ENCODE data around the gene CYB5D1.

DNA sequence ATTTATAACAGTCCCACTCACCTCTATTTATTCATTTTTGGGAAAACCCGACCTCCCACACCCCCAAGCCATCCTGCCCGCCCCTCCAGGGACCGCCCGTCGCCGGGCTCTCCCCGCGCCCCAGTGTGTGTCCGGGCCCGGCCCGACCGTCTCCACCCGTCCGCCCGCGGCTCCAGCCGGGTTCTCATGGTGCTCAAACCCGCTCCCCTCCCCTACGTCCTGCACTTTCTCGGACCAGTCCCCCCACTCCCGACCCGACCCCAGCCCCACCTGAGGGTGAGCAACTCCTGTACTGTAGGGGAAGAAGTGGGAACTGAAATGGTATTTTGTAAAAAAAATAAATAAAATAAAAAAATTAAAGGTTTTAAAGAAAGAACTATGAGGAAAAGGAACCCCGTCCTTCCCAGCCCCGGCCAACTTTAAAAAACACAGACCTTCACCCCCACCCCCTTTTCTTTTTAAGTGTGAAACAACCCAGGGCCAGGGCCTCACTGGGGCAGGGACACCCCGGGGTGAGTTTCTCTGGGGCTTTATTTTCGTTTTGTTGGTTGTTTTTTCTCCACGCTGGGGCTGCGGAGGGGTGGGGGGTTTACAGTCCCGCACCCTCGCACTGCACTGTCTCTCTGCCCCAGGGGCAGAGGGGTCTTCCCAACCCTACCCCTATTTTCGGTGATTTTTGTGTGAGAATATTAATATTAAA, 3.6 kb upstream of the CYB5D1 start:
- TF ChIP-seq, protein P1, sequence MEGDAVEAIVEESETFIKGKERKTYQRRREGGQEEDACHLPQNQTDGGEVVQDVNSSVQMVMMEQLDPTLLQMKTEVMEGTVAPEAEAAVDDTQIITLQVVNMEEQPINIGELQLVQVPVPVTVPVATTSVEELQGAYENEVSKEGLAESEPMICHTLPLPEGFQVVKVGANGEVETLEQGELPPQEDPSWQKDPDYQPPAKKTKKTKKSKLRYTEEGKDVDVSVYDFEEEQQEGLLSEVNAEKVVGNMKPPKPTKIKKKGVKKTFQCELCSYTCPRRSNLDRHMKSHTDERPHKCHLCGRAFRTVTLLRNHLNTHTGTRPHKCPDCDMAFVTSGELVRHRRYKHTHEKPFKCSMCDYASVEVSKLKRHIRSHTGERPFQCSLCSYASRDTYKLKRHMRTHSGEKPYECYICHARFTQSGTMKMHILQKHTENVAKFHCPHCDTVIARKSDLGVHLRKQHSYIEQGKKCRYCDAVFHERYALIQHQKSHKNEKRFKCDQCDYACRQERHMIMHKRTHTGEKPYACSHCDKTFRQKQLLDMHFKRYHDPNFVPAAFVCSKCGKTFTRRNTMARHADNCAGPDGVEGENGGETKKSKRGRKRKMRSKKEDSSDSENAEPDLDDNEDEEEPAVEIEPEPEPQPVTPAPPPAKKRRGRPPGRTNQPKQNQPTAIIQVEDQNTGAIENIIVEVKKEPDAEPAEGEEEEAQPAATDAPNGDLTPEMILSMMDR (conservative IDR thresholded peaks at IDR 0.05; ENCODE audit: low read depth, low read length), result no peak
- TF ChIP-seq EZH2 (IDR thresholded peaks at IDR 0.05; ENCODE audit: borderline replicate concordance, low read depth, low read length, poor library complexity, severe bottlenecking), result no peak
